HG03280 (cell line): ENCODE results near the gene PSD4.

Source experiments
- ATAC-seq: cut with Tn5 transposase; IDR thresholded peaks from one replicate; pipeline ENCODE4 v1.9.1; 2021; ENCODE audit warnings: mild to moderate bottlenecking, moderate library complexity; ENCODE audit not compliant: unreplicated experiment

The PSD4 gene

DNA sequence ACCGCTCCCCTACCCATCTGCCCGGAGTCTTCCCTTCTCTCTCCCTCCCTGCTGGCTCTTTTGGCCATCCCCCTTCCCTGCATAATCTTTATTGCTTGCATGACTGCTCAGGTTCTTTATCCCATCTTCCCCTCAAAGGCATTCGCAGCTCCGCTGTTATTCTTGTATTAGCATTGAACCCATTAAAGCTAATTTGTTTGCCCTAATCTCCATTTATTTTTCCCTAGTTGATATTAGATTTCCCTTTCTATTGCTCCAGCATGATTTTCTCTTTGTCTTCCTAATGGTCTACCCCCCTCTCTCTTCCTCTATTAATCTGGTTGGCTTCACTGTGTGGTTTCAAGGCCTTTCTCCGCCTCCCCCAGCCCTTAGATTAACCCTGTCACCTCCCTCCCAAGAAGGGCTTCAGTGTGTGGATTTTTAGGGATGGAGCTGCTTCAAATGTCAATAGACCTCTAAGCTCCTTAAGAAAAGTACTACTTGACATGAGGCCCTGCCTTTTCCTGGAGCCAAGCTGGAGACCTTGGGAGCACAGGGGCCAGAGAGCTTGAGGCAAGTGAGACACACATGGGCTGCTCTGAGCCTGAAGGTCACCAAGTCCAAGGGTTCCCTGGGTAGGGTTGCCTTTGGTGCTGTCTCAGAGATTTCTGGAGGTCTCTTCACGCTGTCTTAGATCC, 84.8 kb downstream of the PSD4 start:
- ATAC-seq = no peak
